ENCODE results near the gene PPP2R3B. TPM values are rescaled to one million over a fixed set of nuclear protein-coding genes. Genes with fewer than 3 reads are reported as not detected.

The PPP2R3B gene
- polyA plus RNA-seq, 1 experiment: 4.8 TPM

GRCh38 chrX:431492-432111 is 44.9 kb upstream of the PPP2R3B start:
- CTCF ChIA-PET: no interaction called here
- peaks cover 71% of the 10 kb centered on the region for H3K9me3 ChIP-seq (ENCODE audit: control insufficient read depth, insufficient read depth, low read length)
- H3K4me3 ChIP-seq (ENCODE audit: low read depth, low read length): no peak overlapping the region
- DNase-seq (ENCODE audit: low read depth, low spot score): no peak
- no peak overlapping the region for H3K27ac ChIP-seq (ENCODE audit: low read depth, low read length)
- POLR2A ChIA-PET: no interaction called here
- H3K27me3 ChIP-seq (ENCODE audit: control insufficient read depth, insufficient read depth, low read length): no peaks in the 10 kb centered on the region
- TF ChIP-seq CTCF (IDR thresholded peaks at IDR 0.05; ENCODE audit: low read depth, low read length): no peak

- no peak overlapping the region for H3K4me3 ChIP-seq (ENCODE audit: low read depth, low read length)
- no peak for TF ChIP-seq CTCF (IDR thresholded peaks at IDR 0.05; ENCODE audit: low read depth, low read length)
- no peak for DNase-seq (ENCODE audit: low read depth, low spot score)
- H3K9me3 ChIP-seq (ENCODE audit: control insufficient read depth, insufficient read depth, low read length): peaks cover 74% of the 10 kb centered on the region
- no peak overlapping the region for H3K27ac ChIP-seq (ENCODE audit: low read depth, low read length)
- no peaks in the 10 kb centered on the region for H3K27me3 ChIP-seq (ENCODE audit: control insufficient read depth, insufficient read depth, low read length)
- ChIA-PET CTCF (no interaction called here), POLR2A (no interaction called here)
Measured at GRCh38 chrX:431056-431455, 44.3 kb upstream of the PPP2R3B start.

GRCh38 chrX:429266-429825 is 42.6 kb upstream of the PPP2R3B start:
- no peak for TF ChIP-seq CTCF (IDR thresholded peaks at IDR 0.05; ENCODE audit: low read depth, low read length)
- POLR2A ChIA-PET: no interaction called here

GRCh38 chrX:427812-428725 is 41.4 kb upstream of the PPP2R3B start:
- ChIA-PET POLR2A (no interaction called here), CTCF (no interaction called here)
- no peak overlapping the region for H3K27ac ChIP-seq (ENCODE audit: low read depth, low read length)
- no peak overlapping the region for H3K4me3 ChIP-seq (ENCODE audit: low read depth, low read length)
- no peaks in the 10 kb centered on the region for H3K27me3 ChIP-seq (ENCODE audit: control insufficient read depth, insufficient read depth, low read length)
- H3K9me3 ChIP-seq (ENCODE audit: control insufficient read depth, insufficient read depth, low read length): peaks cover 84% of the 10 kb centered on the region
- DNase-seq (ENCODE audit: low read depth, low spot score): no peak
- no peak for TF ChIP-seq CTCF (IDR thresholded peaks at IDR 0.05; ENCODE audit: low read depth, low read length)

More at GRCh38 chrX:429266-429825, 42.6 kb upstream of the PPP2R3B start:
- H3K27me3 ChIP-seq (ENCODE audit: control insufficient read depth, insufficient read depth, low read length): no peaks in the 10 kb centered on the region
- no peak overlapping the region for H3K4me3 ChIP-seq (ENCODE audit: low read depth, low read length)
- peaks cover 81% of the 10 kb centered on the region for H3K9me3 ChIP-seq (ENCODE audit: control insufficient read depth, insufficient read depth, low read length)
- H3K27ac ChIP-seq (ENCODE audit: low read depth, low read length): no peak overlapping the region
- DNase-seq (ENCODE audit: low read depth, low spot score): no peak
- CTCF ChIA-PET: no interaction called here

- no peaks in the 10 kb centered on the region for H3K27me3 ChIP-seq (ENCODE audit: control insufficient read depth, insufficient read depth, low read length)
- H3K9me3 ChIP-seq (ENCODE audit: control insufficient read depth, insufficient read depth, low read length): peaks cover 84% of the 10 kb centered on the region
- DNase-seq (ENCODE audit: low read depth, low spot score): no peak
- ChIA-PET CTCF (no interaction called here), POLR2A (no interaction called here)
- H3K27ac ChIP-seq (ENCODE audit: low read depth, low read length): no peak overlapping the region
- no peak for TF ChIP-seq CTCF (IDR thresholded peaks at IDR 0.05; ENCODE audit: low read depth, low read length)
- no peak overlapping the region for H3K4me3 ChIP-seq (ENCODE audit: low read depth, low read length)
Measured at GRCh38 chrX:426881-427280, 40.2 kb upstream of the PPP2R3B start.

Measured in AG04450 (cell line).